DMS 273 (cell line): ENCODE measurements around the gene ASAP2.
"Not testable (repeated sequence)": the region's sequence is repeated elsewhere in the genome, so short reads cannot be mapped to it uniquely, and the experiment has no call there.

ENCODE experiments used
- DNase-seq: peaks from one replicate; lab custom pipeline; 2025; ENCODE audit not compliant: unreplicated experiment; lab: John Stamatoyannopoulos, UW

ASAP2 gene

GRCh38 chr2:9211496-9211895, 4.9 kb downstream of the ASAP2 start:
- no peak for DNase-seq

- DNase-seq: no peak
Observed at GRCh38 chr2:9212010-9212635, 5.5 kb downstream of the ASAP2 start.

- DNase-seq: no peak
Observed at GRCh38 chr2:9212661-9213411, 6.2 kb downstream of the ASAP2 start.

- DNase-seq: no peak
Observed at GRCh38 chr2:9213477-9214051, 7.0 kb downstream of the ASAP2 start.

- no peak for DNase-seq
Observed at GRCh38 chr2:9214873-9215272, 8.3 kb downstream of the ASAP2 start.

GRCh38 chr2:9215680-9216079, 9.1 kb downstream of the ASAP2 start:
- DNase-seq: no peak

DNA sequence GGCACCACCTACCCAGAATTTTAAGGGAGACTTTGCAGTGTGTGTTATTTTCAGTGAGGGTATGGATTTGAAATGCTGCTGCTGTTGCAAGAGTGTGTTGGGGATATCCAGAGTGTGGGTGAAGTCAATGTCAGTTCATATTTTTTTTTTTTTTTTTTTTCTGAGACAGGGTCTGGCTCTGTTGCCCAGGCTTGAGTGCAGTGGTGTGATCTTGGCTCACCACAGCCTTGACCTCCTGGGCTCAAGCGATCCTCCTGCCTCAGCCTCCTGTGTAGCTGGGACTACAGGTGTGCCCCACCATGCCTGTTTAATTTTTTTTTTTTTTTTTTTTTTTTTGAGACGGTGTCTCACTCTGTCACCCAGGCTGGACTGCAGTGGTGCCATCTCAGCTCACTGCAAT, 9.5 kb downstream of the ASAP2 start:
- DNase-seq: not testable (repeated sequence)

GRCh38 chr2:9217838-9218770, 11.5 kb downstream of the ASAP2 start:
- no peak for DNase-seq

DNA sequence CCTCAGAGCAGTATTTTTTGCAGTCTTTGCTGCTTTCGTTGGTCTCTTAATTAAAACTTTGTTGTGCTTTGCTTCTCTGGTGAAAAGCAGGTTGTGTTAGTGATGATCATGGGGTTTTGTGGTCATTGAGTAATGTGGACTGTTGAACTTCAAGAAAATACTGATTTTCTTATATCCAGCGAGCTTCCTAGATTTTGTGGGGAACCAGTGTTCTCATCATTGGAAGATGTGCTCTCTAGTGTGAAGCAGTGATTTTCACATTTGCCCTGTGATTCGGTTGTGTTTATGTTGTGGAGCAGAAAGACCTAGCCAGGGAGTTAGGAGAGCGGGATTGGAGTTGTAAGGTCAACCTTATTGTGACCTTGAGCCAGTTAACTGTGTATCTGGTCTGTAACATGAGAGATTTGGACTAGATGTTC, 12.4 kb downstream of the ASAP2 start:
- DNase-seq: no peak

DNA sequence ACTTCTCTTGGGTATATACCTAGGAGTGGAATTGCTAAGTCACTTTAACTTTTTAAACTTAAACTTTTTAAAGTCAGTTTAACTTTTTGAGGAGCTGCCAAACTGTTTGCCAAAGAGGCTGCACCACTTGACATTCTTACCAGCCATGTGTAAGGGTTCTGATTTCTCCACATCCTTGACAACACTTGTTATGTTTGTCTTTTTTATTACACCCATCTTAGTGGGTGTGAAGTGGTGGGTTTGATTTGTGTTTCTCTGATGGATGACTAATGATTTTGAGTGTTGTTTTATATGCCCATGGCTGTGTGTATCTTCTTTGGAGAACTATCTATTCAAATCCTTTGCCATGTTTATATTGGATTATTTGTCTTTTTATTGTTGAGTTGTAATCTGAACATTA, 13.6 kb downstream of the ASAP2 start:
- no peak for DNase-seq

DNA sequence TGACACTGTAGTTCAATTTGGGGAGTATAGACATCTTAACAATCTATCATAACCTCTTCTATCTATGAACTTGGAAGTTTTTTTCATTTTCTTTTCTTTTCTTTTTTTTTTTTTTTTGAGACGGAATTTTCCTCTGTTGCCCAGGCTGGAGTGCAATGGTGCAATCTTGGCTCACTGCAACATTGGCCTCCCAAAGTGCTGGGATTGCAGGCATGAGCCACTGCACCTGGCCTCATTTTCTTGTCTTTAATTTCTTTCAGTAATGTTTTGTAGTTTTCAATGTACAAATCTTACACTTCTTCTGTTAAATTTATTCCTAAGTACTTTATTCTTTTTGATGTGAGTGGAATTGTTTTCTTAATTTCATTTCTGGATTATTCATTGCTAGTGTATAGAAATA, 14.6 kb downstream of the ASAP2 start:
- DNase-seq: no peak

- no peak for DNase-seq
Observed at GRCh38 chr2:9222239-9222892, 15.8 kb downstream of the ASAP2 start.

DNA sequence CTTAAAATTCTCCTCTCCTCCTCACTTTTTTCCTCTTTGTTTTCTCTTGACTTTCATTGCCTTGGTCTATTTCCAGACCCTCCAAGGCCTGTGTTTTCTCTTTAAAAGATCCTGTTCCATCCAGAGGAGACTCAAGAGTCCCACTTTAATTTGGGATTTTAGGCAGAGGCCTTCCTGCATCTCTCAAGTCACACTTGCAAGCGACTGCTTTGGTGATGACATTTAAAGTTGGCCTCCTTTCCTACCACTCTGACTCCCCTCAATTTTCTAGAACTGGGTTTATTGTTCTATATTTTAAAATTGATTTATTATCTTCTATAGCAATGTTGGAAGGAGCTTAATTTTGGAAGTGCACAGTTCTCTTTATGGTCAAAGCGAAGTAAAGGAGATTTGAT, 16.3 kb downstream of the ASAP2 start:
- no peak for DNase-seq

DNA sequence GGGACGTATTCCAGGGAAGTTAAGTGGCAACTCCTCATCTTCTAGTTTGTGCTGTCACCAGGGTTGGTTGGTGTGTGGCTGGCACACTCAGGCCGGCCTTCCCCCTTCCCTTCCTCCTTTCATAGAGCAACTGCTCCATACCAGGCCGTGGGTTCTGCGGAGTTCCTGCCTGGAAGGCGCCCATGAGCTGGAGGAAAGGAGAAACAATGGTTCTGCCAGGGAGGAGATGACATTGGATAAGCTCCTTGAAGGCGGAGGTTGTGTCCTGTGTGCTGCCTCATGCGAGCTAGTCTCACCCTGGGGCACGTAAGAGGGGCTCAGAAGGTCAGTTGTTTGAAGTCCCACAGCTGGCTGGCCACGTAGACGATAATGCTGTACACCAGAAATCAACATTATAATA, 19.2 kb downstream of the ASAP2 start:
- no peak for DNase-seq

DNA sequence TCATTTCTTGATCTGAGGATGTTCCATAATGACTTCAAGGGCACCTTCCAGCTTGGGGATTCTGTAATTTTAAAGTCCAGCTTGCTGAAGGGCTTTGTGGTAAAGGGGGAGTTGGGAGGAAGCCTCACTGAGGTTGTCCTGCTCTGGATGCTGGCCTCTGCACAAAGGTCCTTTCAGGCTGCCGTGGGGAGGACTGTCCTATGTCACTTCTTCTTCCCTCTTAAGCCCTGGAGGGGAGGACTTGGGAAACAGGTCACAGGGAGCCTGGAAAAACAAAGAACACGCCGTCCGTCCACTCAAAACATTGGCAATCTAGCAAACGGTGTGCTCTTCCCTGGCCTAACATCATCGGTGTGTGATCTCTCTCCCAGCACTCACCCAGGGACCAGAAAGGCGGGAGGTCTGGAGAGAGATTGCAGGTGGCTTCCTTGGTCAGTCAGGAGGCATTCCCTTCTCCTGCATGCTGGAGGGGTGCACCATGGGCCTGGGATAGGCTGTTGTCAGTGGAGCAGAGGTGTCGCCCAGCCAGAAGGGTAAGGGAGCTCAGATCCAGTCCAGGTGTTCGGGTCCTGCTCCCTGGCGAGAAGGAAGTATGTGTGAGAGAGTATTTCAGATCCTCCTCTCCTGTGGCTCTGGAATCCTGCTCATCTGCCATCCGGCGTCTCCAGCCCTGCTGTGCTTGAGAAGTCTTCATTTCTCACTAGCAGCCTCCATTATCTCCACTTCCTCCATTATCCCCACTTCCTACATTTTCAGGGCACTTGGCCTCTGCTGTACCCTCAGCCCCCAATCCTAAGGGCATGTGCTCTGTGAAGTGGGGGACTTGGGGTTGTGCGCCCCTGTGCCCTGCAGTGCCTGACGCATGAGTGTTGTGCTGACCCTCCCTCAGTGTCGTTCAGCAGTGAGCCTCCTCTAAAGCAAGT, 20.1 kb downstream of the ASAP2 start:
- DNase-seq: no peak

- DNase-seq: no peak
Observed at GRCh38 chr2:9228088-9228751, 21.6 kb downstream of the ASAP2 start.

DNA sequence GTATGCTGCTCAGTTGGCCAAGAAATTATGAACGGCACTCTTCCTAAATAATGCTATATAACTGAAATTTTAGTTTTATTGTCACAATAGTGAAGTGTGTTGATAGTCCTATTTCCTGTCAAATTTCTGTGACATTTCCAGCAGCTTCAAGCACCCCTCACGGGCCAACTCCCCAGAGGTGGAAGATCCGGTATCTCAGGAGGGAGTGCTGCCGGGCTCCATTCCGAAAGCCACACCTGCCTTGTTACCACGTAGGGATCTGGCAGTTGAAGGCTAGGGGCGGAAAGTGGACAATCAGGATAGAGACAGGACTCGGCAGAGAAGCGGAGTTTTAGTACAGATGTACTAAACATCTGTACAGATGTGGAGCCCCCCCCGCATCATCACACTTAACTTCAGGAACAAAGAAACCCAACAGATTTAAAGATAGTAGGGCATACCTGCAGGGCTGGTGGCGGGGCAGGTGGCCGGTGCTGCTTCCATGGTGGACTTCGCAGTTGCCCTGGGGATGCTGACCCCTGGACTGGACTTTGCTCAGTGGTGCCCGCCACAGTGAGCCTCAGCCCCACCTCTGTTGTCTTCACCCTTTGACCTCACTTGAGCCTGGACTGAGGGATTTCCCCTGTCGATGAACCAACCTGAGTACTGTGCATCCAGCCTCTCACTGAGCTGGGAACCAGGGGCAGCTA, 22.3 kb downstream of the ASAP2 start:
- DNase-seq: no peak

- no peak for DNase-seq
Observed at GRCh38 chr2:9229470-9229820, 22.8 kb downstream of the ASAP2 start.
